ENCODE measurements around the gene SLC25A34. TPM values are rescaled to one million over a fixed set of nuclear protein-coding genes. Genes with fewer than 3 reads are reported as not detected.

SLC25A34 gene
- total RNA-seq, 1 donor, result 0.54 TPM

- DNase-seq (ENCODE audit: low read depth), result no peak
- no peak for TF ChIP-seq CTCF (IDR thresholded peaks at IDR 0.05; ENCODE audit: insufficient read depth, low read length)
- H3K4me3 ChIP-seq (ENCODE audit: low read depth, low read length), result no peak overlapping the region
These were observed 8.6 kb upstream of the SLC25A34 start for GRCh38 chr1:15727424-15727823.

- no peak for DNase-seq (ENCODE audit: low read depth)
- H3K4me3 ChIP-seq (ENCODE audit: low read depth, low read length), result no peak overlapping the region
- no peak for TF ChIP-seq CTCF (IDR thresholded peaks at IDR 0.05; ENCODE audit: insufficient read depth, low read length)
These were observed 8.1 kb upstream of the SLC25A34 start for GRCh38 chr1:15727866-15728534.

- no peak overlapping the region for H3K4me3 ChIP-seq (ENCODE audit: low read depth, low read length)
- TF ChIP-seq CTCF (IDR thresholded peaks at IDR 0.05; ENCODE audit: insufficient read depth, low read length), result no peak
- no peak for DNase-seq (ENCODE audit: low read depth)
These were observed 7.0 kb upstream of the SLC25A34 start for GRCh38 chr1:15728937-15729657.

- TF ChIP-seq CTCF (IDR thresholded peaks at IDR 0.05; ENCODE audit: insufficient read depth, low read length), result no peak
- H3K4me3 ChIP-seq (ENCODE audit: low read depth, low read length), result no peak overlapping the region
- no peak for DNase-seq (ENCODE audit: low read depth)
These were observed 5.6 kb upstream of the SLC25A34 start for GRCh38 chr1:15730423-15730822.

- no peak for DNase-seq (ENCODE audit: low read depth)
- no peak for TF ChIP-seq CTCF (IDR thresholded peaks at IDR 0.05; ENCODE audit: insufficient read depth, low read length)
- H3K4me3 ChIP-seq (ENCODE audit: low read depth, low read length), result no peak overlapping the region
These were observed 5.1 kb upstream of the SLC25A34 start for GRCh38 chr1:15730936-15731335.

- no peak for TF ChIP-seq CTCF (IDR thresholded peaks at IDR 0.05; ENCODE audit: insufficient read depth, low read length)
- no peak for DNase-seq (ENCODE audit: low read depth)
- H3K4me3 ChIP-seq (ENCODE audit: low read depth, low read length), result no peak overlapping the region
These were observed 4.0 kb upstream of the SLC25A34 start for GRCh38 chr1:15731735-15732685.

All from fibroblast of the aortic adventitia (primary cell).